VCaP (cell line): ENCODE measurements around the gene LEPR.

ENCODE experiments used
- H3K27ac ChIP-seq: fragments of 450-650 bp; 2 replicates; pipeline ENCODE4 v1.5.1; 2017
- CTCF ChIP-seq: fragments of 450-650 bp; conservative IDR thresholded peaks from 2 replicates; pipeline ENCODE4 v1.5.1; 2017; ENCODE audit warnings: mild to moderate bottlenecking, moderate library complexity

The LEPR gene

GRCh38 chr1:65398083-65398482, 22.4 kb upstream of the LEPR start:
- H3K27ac ChIP-seq = no peak overlapping the region
- no peak for TF ChIP-seq CTCF

- TF ChIP-seq CTCF = no peak
- H3K27ac ChIP-seq = no peak overlapping the region
Measured at GRCh38 chr1:65399003-65399402, 21.5 kb upstream of the LEPR start.

GRCh38 chr1:65401612-65402011, 18.9 kb upstream of the LEPR start:
- TF ChIP-seq CTCF = no peak
- no peak overlapping the region for H3K27ac ChIP-seq

GRCh38 chr1:65404941-65405340, 15.5 kb upstream of the LEPR start:
- TF ChIP-seq CTCF = no peak
- H3K27ac ChIP-seq = no peak overlapping the region

- no peak for TF ChIP-seq CTCF
- H3K27ac ChIP-seq = no peak overlapping the region
Measured at GRCh38 chr1:65407877-65408276, 12.6 kb upstream of the LEPR start.

GRCh38 chr1:65409314-65409713, 11.2 kb upstream of the LEPR start:
- TF ChIP-seq CTCF = no peak
- no peak overlapping the region for H3K27ac ChIP-seq

- TF ChIP-seq CTCF = no peak
- H3K27ac ChIP-seq = no peak overlapping the region
Measured at GRCh38 chr1:65409816-65410326, 10.6 kb upstream of the LEPR start.
